22Rv1 (cell line): ENCODE measurements around the gene ACHE.

Experiments
- ZFX ChIP-seq: fragments of 450-650 bp; IDR thresholded peaks from 2 replicates; pipeline ENCODE4 v1.6.1; 2017; ENCODE audit warnings: antibody characterized with exemption, borderline replicate concordance
- TF ChIP-seq, protein P1 (sequence below): fragments of 450-650 bp; IDR thresholded peaks from 2 replicates; pipeline ENCODE4 v1.5.1; 2017; ENCODE audit warnings: mild to moderate bottlenecking

DNA sequence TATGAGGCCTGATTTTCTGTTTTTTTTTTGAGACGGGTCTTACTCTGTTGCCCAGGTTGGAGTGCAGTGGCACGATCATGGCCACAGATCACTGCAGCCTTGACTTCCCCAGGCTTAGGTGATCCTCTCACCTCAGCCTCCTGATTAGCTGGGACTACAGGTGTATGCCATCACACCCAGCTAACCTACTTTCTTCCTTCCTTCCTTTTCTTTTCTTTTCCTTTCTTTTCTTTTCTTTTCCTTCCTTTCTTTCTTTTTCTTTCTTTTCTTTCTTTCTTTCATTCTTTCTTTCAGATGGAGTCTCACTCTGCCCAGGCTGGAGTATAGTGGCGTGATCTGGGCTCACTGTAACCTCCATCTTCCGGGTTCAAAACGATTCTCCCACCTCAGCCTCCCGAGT is 17.0 kb downstream of the ACHE start:
- TF ChIP-seq, protein P1, sequence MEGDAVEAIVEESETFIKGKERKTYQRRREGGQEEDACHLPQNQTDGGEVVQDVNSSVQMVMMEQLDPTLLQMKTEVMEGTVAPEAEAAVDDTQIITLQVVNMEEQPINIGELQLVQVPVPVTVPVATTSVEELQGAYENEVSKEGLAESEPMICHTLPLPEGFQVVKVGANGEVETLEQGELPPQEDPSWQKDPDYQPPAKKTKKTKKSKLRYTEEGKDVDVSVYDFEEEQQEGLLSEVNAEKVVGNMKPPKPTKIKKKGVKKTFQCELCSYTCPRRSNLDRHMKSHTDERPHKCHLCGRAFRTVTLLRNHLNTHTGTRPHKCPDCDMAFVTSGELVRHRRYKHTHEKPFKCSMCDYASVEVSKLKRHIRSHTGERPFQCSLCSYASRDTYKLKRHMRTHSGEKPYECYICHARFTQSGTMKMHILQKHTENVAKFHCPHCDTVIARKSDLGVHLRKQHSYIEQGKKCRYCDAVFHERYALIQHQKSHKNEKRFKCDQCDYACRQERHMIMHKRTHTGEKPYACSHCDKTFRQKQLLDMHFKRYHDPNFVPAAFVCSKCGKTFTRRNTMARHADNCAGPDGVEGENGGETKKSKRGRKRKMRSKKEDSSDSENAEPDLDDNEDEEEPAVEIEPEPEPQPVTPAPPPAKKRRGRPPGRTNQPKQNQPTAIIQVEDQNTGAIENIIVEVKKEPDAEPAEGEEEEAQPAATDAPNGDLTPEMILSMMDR = no peak
- no peak for TF ChIP-seq ZFX
